ENCODE measurements around the gene RNF150.

The RNF150 gene

GRCh38 chr4:141027421-141027820, 105.8 kb downstream of the RNF150 start:
- Histone ChIP-seq H3K36me3 (replicated peaks; ENCODE audit: low read depth, low read length) (no peaks in the 10 kb centered on the region), H3K4me1 (ENCODE audit: low read length) (no peaks in the 10 kb centered on the region), H3K27ac (ENCODE audit: low read length) (no peak overlapping the region), H3K4me2 (ENCODE audit: low read length) (no peak overlapping the region), H3K4me3 (ENCODE audit: low read length) (no peak overlapping the region), H3K9ac (ENCODE audit: low read length) (no peak overlapping the region), H3K27me3 (ENCODE audit: low read depth, low read length) (no peaks in the 10 kb centered on the region), H4K20me1 (ENCODE audit: insufficient read depth, low read length) (no peaks in the 10 kb centered on the region), H2AFZ (ENCODE audit: low read depth, low read length) (no peak overlapping the region), H3K79me2 (ENCODE audit: low read length) (no peaks in the 10 kb centered on the region), H3K9me3 (ENCODE audit: insufficient read depth, low read length) (no peaks in the 10 kb centered on the region)
- TF ChIP-seq CTCF (IDR thresholded peaks at IDR 0.05; ENCODE audit: low read depth, low read length) (no peak), EZH2phosphoT487 (IDR thresholded peaks at IDR 0.05; ENCODE audit: low read depth) (no peak)

GRCh38 chr4:141026900-141027299, 106.4 kb downstream of the RNF150 start:
- no peak overlapping the region for H3K4me2 ChIP-seq (ENCODE audit: low read length)
- H3K27ac ChIP-seq (ENCODE audit: low read length), result no peak overlapping the region
- no peaks in the 10 kb centered on the region for H3K4me1 ChIP-seq (ENCODE audit: low read length)
- H3K79me2 ChIP-seq (ENCODE audit: low read length), result no peaks in the 10 kb centered on the region
- no peaks in the 10 kb centered on the region for H4K20me1 ChIP-seq (ENCODE audit: insufficient read depth, low read length)
- TF ChIP-seq EZH2phosphoT487 (IDR thresholded peaks at IDR 0.05; ENCODE audit: low read depth), result no peak
- TF ChIP-seq CTCF (IDR thresholded peaks at IDR 0.05; ENCODE audit: low read depth, low read length), result no peak
- no peaks in the 10 kb centered on the region for H3K36me3 ChIP-seq (replicated peaks; ENCODE audit: low read depth, low read length)
- H3K9ac ChIP-seq (ENCODE audit: low read length), result no peak overlapping the region
- H3K9me3 ChIP-seq (ENCODE audit: insufficient read depth, low read length), result no peaks in the 10 kb centered on the region
- H2AFZ ChIP-seq (ENCODE audit: low read depth, low read length), result no peak overlapping the region
- H3K27me3 ChIP-seq (ENCODE audit: low read depth, low read length), result no peaks in the 10 kb centered on the region
- H3K4me3 ChIP-seq (ENCODE audit: low read length), result no peak overlapping the region

- H3K9me3 ChIP-seq (ENCODE audit: insufficient read depth, low read length), result no peaks in the 10 kb centered on the region
- no peak overlapping the region for H2AFZ ChIP-seq (ENCODE audit: low read depth, low read length)
- no peak overlapping the region for H3K4me3 ChIP-seq (ENCODE audit: low read length)
- no peak for TF ChIP-seq CTCF (IDR thresholded peaks at IDR 0.05; ENCODE audit: low read depth, low read length)
- no peak for TF ChIP-seq EZH2phosphoT487 (IDR thresholded peaks at IDR 0.05; ENCODE audit: low read depth)
- H3K79me2 ChIP-seq (ENCODE audit: low read length), result no peaks in the 10 kb centered on the region
- no peaks in the 10 kb centered on the region for H3K36me3 ChIP-seq (replicated peaks; ENCODE audit: low read depth, low read length)
- no peaks in the 10 kb centered on the region for H4K20me1 ChIP-seq (ENCODE audit: insufficient read depth, low read length)
- H3K4me1 ChIP-seq (ENCODE audit: low read length), result no peaks in the 10 kb centered on the region
- no peak overlapping the region for H3K27ac ChIP-seq (ENCODE audit: low read length)
- H3K9ac ChIP-seq (ENCODE audit: low read length), result no peak overlapping the region
- H3K4me2 ChIP-seq (ENCODE audit: low read length), result no peak overlapping the region
- H3K27me3 ChIP-seq (ENCODE audit: low read depth, low read length), result no peaks in the 10 kb centered on the region
Observed at GRCh38 chr4:141023051-141023450, 110.2 kb downstream of the RNF150 start.

- no peaks in the 10 kb centered on the region for H3K27me3 ChIP-seq (ENCODE audit: low read depth, low read length)
- no peaks in the 10 kb centered on the region for H3K9me3 ChIP-seq (ENCODE audit: insufficient read depth, low read length)
- H4K20me1 ChIP-seq (ENCODE audit: insufficient read depth, low read length), result no peaks in the 10 kb centered on the region
- no peak overlapping the region for H3K4me3 ChIP-seq (ENCODE audit: low read length)
- no peak overlapping the region for H3K4me2 ChIP-seq (ENCODE audit: low read length)
- H3K79me2 ChIP-seq (ENCODE audit: low read length), result no peaks in the 10 kb centered on the region
- H3K36me3 ChIP-seq (replicated peaks; ENCODE audit: low read depth, low read length), result no peaks in the 10 kb centered on the region
- H3K27ac ChIP-seq (ENCODE audit: low read length), result no peak overlapping the region
- TF ChIP-seq EZH2phosphoT487 (IDR thresholded peaks at IDR 0.05; ENCODE audit: low read depth) (no peak), CTCF (IDR thresholded peaks at IDR 0.05; ENCODE audit: low read depth, low read length) (no peak)
- H3K4me1 ChIP-seq (ENCODE audit: low read length), result no peaks in the 10 kb centered on the region
- H3K9ac ChIP-seq (ENCODE audit: low read length), result no peak overlapping the region
- H2AFZ ChIP-seq (ENCODE audit: low read depth, low read length), result no peak overlapping the region
Observed at GRCh38 chr4:141022111-141022695, 111.1 kb downstream of the RNF150 start.

All from OCI-LY3 (cell line).